Osteoblast (primary cell): ENCODE results near the gene HUS1B. TPM values are rescaled to one million over a fixed set of nuclear protein-coding genes. Genes with fewer than 3 reads are reported as not detected.
A peak's percentile ranks its signal among the peaks of the same experiment; 100 is the strongest.

Experiments used
- DNase-seq: peaks from one replicate; pipeline ENCODE4 v3.0.0; 2011; ENCODE audit warnings: low spot score, mixed read lengths; ENCODE audit not compliant: insufficient read length; ENCODE audit errors: missing footprints
- H2AFZ ChIP-seq: 2 replicates; pipeline ENCODE4 v1.6.0; 2011; ENCODE audit warnings: mild to moderate bottlenecking, low read length
- H3K27ac ChIP-seq: 2 replicates; pipeline ENCODE4 v1.5.1; 2011; ENCODE audit warnings: mild to moderate bottlenecking, low read depth, low read length, moderate library complexity
- H3K27me3 ChIP-seq: 2 replicates; pipeline ENCODE4 v1.6.0; 2012; ENCODE audit warnings: mild to moderate bottlenecking, control low read depth, inconsistent platforms, low read length, moderate library complexity; ENCODE audit not compliant: insufficient read depth
- H3K36me3 ChIP-seq: 2 replicates; pipeline ENCODE4 v1.5.1; 2011; ENCODE audit warnings: mild to moderate bottlenecking, low read length, control low read depth, moderate library complexity; ENCODE audit not compliant: insufficient read depth
- H3K4me1 ChIP-seq: 2 replicates; pipeline ENCODE4 v1.5.1; 2011; ENCODE audit warnings: mild to moderate bottlenecking, low read length, control low read depth, moderate library complexity; ENCODE audit not compliant: insufficient read depth
- H3K4me2 ChIP-seq: 2 replicates; pipeline ENCODE4 v1.6.0; 2011; ENCODE audit warnings: mild to moderate bottlenecking, low read length; ENCODE audit not compliant: insufficient read depth
- H3K4me3 ChIP-seq: fragments of 200-600 bp; sonication (generic); 3 replicates; pipeline ENCODE4 v1.5.1; 2012; ENCODE audit warnings: mild to moderate bottlenecking, low read length, inconsistent platforms; ENCODE audit not compliant: insufficient read depth
- H3K79me2 ChIP-seq: 2 replicates; pipeline ENCODE4 v1.6.0; 2012; ENCODE audit warnings: mild to moderate bottlenecking, low read length, control low read depth, inconsistent platforms; ENCODE audit not compliant: insufficient read depth
- H3K9me3 ChIP-seq: 2 replicates; pipeline ENCODE4 v1.5.1; 2011; ENCODE audit warnings: low read depth, low read length, control low read depth
- H4K20me1 ChIP-seq: 2 replicates; pipeline ENCODE4 v1.6.0; 2012; ENCODE audit warnings: mild to moderate bottlenecking, low read length, control low read depth; ENCODE audit not compliant: insufficient read depth
- CTCF ChIP-seq: IDR thresholded peaks from 2 replicates; pipeline ENCODE4 v1.5.1; 2011; ENCODE audit warnings: mild to moderate bottlenecking, low read depth, low read length, moderate library complexity; ENCODE audit errors: extremely low read depth
- total RNA-seq: library from RNA; depleted of rRNA; stranded (reverse); fragments of >200 nt; gene quantifications from 2 replicates; pipeline ENCODE4 v1.2.3, GENCODE V29; 2012

HUS1B gene
- total RNA-seq, 1 donor: 0.72 TPM

GRCh38 chr6:692356-692851 lies 35.5 kb upstream of the HUS1B start:
- Histone ChIP-seq H3K36me3 (peaks cover 5% of the 10 kb centered on the region), H3K27ac (peak overlapping the region; percentile 66)

GRCh38 chr6:689223-689622 lies 32.3 kb upstream of the HUS1B start:
- Histone ChIP-seq H3K36me3 (peaks cover 5% of the 10 kb centered on the region), H3K4me1 (peaks cover 18% of the 10 kb centered on the region), H3K4me3 (no peak overlapping the region), H4K20me1 (peaks cover 4% of the 10 kb centered on the region), H3K27ac (no peak overlapping the region), H3K4me2 (no peak overlapping the region), H3K27me3 (no peaks in the 10 kb centered on the region), H3K79me2 (peaks cover 68% of the 10 kb centered on the region), H3K9me3 (no peaks in the 10 kb centered on the region), H2AFZ (no peak overlapping the region)
- no peak for TF ChIP-seq CTCF
- DNase-seq: no peak

More at GRCh38 chr6:692356-692851, 35.5 kb upstream of the HUS1B start:
- H3K27me3 ChIP-seq: no peaks in the 10 kb centered on the region
- H4K20me1 ChIP-seq: peaks cover 2% of the 10 kb centered on the region
- H3K79me2 ChIP-seq: peaks cover 51% of the 10 kb centered on the region
- peak overlapping the region; percentile 98 for H3K4me2 ChIP-seq
- TF ChIP-seq CTCF: no peak
- H3K9me3 ChIP-seq: no peaks in the 10 kb centered on the region
- peak; percentile 92 for DNase-seq
- peak overlapping the region; percentile 95 for H3K4me3 ChIP-seq
- peak overlapping the region; percentile 95 for H2AFZ ChIP-seq
- peaks cover 5% of the 10 kb centered on the region for H3K4me1 ChIP-seq

- Histone ChIP-seq H3K27me3 (no peaks in the 10 kb centered on the region), H4K20me1 (peaks cover 7% of the 10 kb centered on the region), H3K4me2 (no peak overlapping the region), H2AFZ (no peak overlapping the region), H3K4me1 (peaks cover 36% of the 10 kb centered on the region), H3K79me2 (peaks cover 80% of the 10 kb centered on the region), H3K9me3 (no peaks in the 10 kb centered on the region), H3K27ac (no peak overlapping the region), H3K4me3 (no peak overlapping the region), H3K36me3 (peaks cover 5% of the 10 kb centered on the region)
- DNase-seq: peak; percentile 51
- TF ChIP-seq CTCF: peak; percentile 37
Observed at GRCh38 chr6:686497-686896, 29.6 kb upstream of the HUS1B start.

- H3K4me1 ChIP-seq: peaks cover 38% of the 10 kb centered on the region
- TF ChIP-seq CTCF: no peak
- H3K36me3 ChIP-seq: peaks cover 2% of the 10 kb centered on the region
- peak; percentile 67 for DNase-seq
- H4K20me1 ChIP-seq: peaks cover 5% of the 10 kb centered on the region
- H3K4me2 ChIP-seq: peak overlapping the region; percentile 79
- H3K4me3 ChIP-seq: no peak overlapping the region
- H3K27ac ChIP-seq: peak overlapping the region; percentile 50
- H3K9me3 ChIP-seq: no peaks in the 10 kb centered on the region
- no peak overlapping the region for H2AFZ ChIP-seq
- no peaks in the 10 kb centered on the region for H3K27me3 ChIP-seq
- H3K79me2 ChIP-seq: peaks cover 78% of the 10 kb centered on the region
Observed at GRCh38 chr6:684831-685636, 28.1 kb upstream of the HUS1B start.
